Bronchial epithelial cell (primary cell): ENCODE measurements around the gene CFAP46. TPM values are rescaled to one million over a fixed set of nuclear protein-coding genes. Genes with fewer than 3 reads are reported as not detected.

Experiments
- DNase-seq: peaks from one replicate; pipeline ENCODE4 v3.0.0-alpha.2; 2010; ENCODE audit warnings: low read depth
- FAIRE-seq: peaks from 2 replicates; lab custom pipeline; 2011; peaks lifted over from hg19 to GRCh38; lab: Jason Lieb, UNC
- H3K27me3 ChIP-seq: 2 replicates; pipeline ENCODE4 v1.5.1; 2011; ENCODE audit warnings: low read length; ENCODE audit not compliant: control insufficient read depth, insufficient read depth
- H3K36me3 ChIP-seq: 2 replicates; pipeline ENCODE4 v1.5.1; 2011; ENCODE audit warnings: low read length; ENCODE audit not compliant: control insufficient read depth, insufficient read depth
- H3K4me3 ChIP-seq: 2 replicates; pipeline ENCODE4 v1.5.1; 2011; ENCODE audit warnings: mild to moderate bottlenecking, low read depth, low read length, control low read depth
- total RNA-seq: library from RNA; depleted of rRNA; stranded (reverse); fragments of >200 nt; gene quantifications from 2 replicates; pipeline ENCODE4 v1.2.1, GENCODE V29; 2014
- TF ChIP-seq, protein P1 (sequence below): IDR thresholded peaks from 2 replicates; pipeline ENCODE4 v1.5.1; 2011; ENCODE audit warnings: mild to moderate bottlenecking, moderate library complexity, low read length, control low read depth, inconsistent platforms; ENCODE audit not compliant: insufficient read depth, severe bottlenecking

Gene CFAP46
- total RNA-seq, 1 donor from 2014 or later, result 0.26 TPM

DNA sequence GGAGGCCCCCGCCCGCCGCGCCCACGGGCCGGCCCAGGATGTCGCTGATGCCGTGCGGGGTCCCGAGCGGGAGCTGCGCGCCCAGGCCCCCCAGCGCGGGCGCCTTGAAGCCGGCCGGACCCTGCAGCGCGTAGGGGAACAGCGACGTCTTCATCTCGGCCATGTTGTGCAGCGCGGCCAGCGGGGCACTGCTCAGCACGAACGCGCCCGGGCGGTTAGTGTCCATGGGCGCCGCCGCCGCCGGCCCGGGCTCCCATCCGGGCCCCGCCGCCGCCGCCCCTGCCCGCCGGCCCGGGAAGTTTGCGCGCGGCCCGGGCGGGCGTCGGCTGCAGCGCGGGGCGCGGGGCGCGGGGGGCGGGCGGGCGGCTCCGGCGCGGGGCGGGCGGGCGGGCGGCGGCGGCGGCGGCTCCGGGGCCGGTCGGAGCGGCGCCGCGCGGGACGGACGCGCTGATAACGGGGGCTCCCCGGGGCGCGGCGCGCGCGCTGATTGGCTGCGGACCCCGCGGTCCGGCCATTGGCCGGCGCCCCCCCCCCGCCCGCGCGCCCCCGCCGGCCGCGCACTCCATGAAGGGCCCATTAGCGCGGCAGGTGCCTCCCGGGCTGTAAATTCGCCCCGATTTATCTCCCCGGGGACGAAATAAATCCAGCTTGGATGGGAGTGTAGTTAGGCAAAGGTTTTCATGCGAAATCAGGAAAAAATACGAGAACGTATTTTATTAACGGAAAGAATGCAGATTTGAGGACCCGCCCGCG is 156.5 kb downstream of the CFAP46 start, which contains the start of gene NKX6-2:
Gene NKX6-2 (minus strand): TSS at position 425 of the 753 bp plus-strand sequence. CDS start 199 bp downstream, at position 226.
- DNase-seq (no peak), FAIRE-seq (no peak)
- H3K4me3 ChIP-seq, result no peak within 1 kb of the TSS
- H3K36me3 ChIP-seq, result no peaks in the 10 kb centered on the region
- H3K27me3 ChIP-seq, result peaks cover 17% of the 10 kb centered on the region
- TF ChIP-seq, protein P1, sequence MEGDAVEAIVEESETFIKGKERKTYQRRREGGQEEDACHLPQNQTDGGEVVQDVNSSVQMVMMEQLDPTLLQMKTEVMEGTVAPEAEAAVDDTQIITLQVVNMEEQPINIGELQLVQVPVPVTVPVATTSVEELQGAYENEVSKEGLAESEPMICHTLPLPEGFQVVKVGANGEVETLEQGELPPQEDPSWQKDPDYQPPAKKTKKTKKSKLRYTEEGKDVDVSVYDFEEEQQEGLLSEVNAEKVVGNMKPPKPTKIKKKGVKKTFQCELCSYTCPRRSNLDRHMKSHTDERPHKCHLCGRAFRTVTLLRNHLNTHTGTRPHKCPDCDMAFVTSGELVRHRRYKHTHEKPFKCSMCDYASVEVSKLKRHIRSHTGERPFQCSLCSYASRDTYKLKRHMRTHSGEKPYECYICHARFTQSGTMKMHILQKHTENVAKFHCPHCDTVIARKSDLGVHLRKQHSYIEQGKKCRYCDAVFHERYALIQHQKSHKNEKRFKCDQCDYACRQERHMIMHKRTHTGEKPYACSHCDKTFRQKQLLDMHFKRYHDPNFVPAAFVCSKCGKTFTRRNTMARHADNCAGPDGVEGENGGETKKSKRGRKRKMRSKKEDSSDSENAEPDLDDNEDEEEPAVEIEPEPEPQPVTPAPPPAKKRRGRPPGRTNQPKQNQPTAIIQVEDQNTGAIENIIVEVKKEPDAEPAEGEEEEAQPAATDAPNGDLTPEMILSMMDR, result no peak

DNA sequence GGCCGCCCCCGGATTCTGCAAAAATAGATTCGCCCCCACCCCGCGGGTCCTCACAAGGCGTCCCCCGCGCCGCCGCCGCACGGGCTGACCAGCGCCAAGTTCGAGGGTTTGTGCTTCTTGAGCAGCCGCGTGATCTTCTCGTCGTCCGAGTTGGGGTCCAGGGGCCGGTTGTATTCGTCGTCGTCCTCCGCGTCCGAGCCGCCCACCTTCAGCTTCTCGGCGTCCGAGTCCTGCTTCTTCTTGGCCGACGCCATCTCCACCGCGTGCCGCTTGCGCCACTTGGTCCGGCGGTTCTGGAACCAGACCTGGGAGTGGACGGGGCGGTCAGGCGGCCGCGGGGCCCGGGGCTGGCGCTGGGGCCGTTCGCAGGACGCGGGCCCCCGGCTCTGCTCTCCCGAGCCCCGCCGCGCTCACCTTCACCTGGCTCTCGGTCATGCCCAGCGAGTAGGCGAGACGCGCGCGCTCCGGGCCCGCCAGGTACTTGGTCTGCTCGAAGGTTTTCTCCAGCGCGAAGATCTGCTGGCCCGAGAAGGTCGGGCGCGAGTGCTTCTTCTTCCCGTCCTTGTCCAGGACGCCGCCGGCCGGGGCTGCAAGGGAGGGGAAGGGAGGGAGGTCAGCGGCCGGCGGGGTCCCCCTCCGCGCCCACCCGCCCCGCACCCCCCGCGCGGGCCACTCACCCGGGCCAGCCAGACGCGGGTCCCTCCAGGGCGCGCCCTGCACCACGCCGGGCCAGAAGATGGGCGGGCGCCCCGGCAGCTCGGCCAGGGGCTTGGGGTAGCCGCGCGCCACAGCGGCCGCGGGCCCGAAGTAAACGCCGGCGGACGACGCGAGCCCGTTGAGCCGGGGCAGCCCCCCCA is 157.3 kb downstream of the CFAP46 start:
- TF ChIP-seq, protein P1, result no peak
- Histone ChIP-seq H3K27me3 (peaks cover 17% of the 10 kb centered on the region), H3K36me3 (no peaks in the 10 kb centered on the region), H3K4me3 (no peak overlapping the region)
- FAIRE-seq (no peak), DNase-seq (no peak)

DNA sequence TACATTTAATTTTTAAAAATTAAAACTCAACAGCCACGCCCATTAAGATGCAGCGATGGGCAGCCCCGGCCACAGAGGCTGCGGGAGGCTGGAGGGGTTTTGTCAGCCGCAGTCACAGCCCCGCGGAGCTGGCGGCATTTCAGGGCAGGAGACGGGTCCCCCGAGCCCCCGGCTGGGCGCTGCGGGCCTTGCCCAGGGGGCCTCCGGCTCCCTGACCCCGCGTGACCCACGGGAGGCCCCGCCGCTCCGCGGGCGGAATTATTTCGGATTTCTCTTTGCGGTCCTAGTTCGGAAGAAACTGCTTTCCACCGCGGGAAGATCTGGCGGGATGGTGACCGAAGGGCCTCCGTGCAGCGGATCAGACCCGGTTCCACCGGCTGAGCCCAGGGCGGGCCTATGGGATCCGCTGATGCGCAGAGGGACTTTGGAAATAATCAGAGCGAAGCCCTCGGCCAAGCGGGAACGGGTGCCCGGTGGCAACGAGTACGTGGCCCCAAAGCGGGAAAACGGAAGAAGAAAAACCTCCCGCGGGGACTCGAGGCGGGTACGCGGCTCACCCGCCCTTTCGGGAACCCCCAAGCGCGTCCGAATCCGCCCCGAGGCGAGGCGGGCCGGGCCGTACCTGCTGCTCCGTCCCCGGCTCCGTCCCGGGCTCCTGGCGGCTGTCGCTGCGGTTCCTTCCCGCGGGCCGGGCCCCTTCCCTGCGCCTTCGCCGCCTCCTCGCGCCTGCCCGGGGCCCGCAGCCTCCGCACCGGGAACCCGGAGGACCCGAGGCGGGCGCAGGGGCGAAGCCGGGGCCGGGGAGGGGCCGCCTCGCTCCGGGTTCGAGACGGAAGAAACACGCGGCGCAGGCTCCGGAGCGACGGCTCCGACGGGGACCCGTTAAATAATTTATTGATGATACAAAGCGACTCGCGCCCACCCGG is 158.2 kb downstream of the CFAP46 start:
- DNase-seq (no peak), FAIRE-seq (no peak)
- Histone ChIP-seq H3K4me3 (no peak overlapping the region), H3K36me3 (no peaks in the 10 kb centered on the region), H3K27me3 (peaks cover 17% of the 10 kb centered on the region)
- TF ChIP-seq, protein P1, result no peak

DNA sequence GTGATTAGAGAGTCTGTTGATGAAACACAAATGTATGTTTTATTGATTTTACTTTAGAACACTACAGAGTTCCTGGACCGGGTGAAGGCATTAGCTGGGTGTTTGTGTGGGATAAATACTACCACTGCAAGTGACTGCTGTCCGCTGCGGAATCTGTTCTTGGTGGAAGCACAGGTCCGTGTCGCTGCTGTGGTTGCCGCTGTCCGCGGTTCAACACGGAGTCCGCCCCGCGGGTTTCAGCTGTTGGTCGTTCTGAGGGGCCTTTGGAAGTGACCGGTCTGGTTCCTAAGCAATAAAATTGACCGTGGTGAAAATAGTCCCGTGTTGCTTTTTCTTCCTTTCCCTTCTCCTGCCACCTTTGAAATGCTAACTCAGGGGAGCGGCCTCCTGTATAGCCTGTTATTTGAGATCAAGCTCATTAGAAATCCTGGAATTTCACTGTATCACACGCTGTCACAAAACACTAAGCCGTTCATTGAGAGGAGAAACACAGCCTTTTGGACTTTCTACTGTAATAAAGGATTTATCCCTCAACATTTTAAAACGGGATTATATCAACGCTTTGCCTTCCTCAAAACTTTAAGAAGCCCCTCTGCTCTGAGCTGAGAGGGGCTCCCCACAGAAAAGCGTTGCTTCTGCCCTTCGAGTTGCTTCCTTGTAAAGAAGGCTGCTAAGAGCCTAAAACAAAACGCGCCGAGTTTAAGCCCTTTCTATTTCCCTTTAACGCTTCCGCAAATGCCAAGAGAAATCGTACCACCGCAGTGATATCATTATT is 159.0 kb downstream of the CFAP46 start:
- FAIRE-seq (no peak), DNase-seq (no peak)
- peaks cover 13% of the 10 kb centered on the region for H3K27me3 ChIP-seq
- no peaks in the 10 kb centered on the region for H3K36me3 ChIP-seq
- TF ChIP-seq, protein P1, result no peak
- H3K4me3 ChIP-seq, result no peak overlapping the region

DNA sequence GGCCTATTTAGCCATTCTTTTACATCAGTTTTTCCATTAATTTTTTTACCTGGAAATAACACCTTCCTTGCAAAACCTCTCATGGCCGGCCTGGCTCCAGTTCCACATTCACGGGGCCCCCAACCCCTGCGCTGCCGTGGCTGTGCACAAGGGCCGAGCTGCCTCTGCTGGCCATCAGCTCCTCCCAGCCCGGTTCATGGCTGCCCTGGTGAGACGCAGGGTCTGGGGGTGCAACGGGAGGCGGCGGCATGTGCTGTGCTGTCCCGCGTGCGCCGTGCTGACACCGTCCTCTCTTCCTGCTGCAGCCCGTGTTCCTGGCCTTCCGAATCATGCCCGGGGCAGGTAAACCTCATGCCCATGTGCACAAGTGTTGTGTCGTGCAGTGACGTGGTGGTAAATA is 160.8 kb downstream of the CFAP46 start:
- TF ChIP-seq, protein P1, result no peak
- Histone ChIP-seq H3K27me3 (peaks cover 6% of the 10 kb centered on the region), H3K36me3 (peaks cover 2% of the 10 kb centered on the region), H3K4me3 (no peak overlapping the region)
- FAIRE-seq (no peak), DNase-seq (no peak)
